Cardiac fibroblast (primary cell): Measurements from ENCODE around the gene C4orf50.

Experiments
- DNase-seq, 2 donors: peaks; one replicate each; pipeline versions ENCODE4 v3.0.0 to v3.0.0-alpha.2; 2010; ENCODE audit warnings: low read depth in 2 of 2
- H3K4me3 ChIP-seq, 2 donors: replicated peaks in 1 of 2; 1 replicate in 1 of 2; 2 replicates in 1 of 2; pipeline ENCODE4 v1.5.1; 2011; ENCODE audit warnings: low read depth in 2 of 2, low read length in 2 of 2, mild to moderate bottlenecking in 2 of 2, moderate library complexity in 1 of 2
- TF ChIP-seq, protein P1 (sequence below): IDR thresholded peaks from one replicate; pipeline ENCODE4 v1.5.1; 2011; ENCODE audit warnings: low read depth, mild to moderate bottlenecking, low read length, inconsistent platforms

Gene C4orf50

DNA sequence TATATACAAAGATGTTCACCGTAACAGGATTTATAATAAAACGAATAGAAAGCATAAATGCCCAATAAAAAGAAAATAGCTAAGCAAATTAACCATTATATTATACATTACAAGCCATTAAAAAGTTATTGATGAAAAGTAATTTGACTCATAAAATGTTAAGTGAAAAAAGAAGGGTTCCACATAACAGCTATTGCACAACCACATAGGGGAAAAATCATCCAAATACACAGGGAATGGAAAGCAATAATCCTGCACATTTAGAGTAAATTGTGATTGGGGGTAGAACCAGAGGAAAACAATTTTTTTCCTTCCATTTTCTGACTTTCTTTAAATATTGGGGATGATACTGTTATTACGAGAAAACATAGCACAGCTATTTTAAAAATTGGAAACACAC is 163.3 kb downstream of the C4orf50 start:
- H3K4me3 ChIP-seq, result no peak overlapping the region
- no peak for DNase-seq
- TF ChIP-seq, protein P1, sequence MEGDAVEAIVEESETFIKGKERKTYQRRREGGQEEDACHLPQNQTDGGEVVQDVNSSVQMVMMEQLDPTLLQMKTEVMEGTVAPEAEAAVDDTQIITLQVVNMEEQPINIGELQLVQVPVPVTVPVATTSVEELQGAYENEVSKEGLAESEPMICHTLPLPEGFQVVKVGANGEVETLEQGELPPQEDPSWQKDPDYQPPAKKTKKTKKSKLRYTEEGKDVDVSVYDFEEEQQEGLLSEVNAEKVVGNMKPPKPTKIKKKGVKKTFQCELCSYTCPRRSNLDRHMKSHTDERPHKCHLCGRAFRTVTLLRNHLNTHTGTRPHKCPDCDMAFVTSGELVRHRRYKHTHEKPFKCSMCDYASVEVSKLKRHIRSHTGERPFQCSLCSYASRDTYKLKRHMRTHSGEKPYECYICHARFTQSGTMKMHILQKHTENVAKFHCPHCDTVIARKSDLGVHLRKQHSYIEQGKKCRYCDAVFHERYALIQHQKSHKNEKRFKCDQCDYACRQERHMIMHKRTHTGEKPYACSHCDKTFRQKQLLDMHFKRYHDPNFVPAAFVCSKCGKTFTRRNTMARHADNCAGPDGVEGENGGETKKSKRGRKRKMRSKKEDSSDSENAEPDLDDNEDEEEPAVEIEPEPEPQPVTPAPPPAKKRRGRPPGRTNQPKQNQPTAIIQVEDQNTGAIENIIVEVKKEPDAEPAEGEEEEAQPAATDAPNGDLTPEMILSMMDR, result no peak

DNA sequence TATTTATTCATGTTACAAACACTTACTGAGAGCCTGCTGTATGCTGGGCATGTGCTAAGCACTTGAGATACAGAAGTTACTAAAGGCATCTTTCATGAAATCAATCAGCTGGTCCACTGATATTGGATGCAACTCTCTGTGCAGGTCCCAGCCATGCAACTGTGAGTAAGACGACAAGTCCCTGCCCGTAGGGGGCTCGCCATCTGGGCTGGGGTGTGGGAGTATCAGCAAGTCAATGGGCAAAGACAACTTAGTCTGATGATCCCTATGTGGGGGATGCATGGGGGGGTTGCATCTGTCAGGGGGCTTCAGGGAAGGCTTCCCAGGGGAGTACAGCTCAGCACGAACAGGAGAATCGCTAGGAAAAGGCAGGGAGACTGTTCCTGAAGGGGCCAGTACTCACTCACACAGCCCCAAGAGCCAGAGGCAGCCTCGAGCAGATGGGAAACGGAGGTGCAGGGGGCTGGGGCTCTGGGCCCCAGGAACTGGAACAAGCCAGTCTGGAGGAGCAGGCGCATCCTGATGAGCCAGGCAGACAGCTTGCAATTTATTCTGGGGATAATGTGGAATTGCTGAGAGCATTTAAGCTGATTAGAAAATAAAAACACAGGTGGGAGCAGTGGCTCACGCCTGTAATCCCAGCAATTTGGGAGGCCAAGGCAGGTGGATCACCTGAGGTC is 165.6 kb downstream of the C4orf50 start:
- H3K4me3 ChIP-seq, result no peak overlapping the region
- DNase-seq, result no peak
- TF ChIP-seq, protein P1, result no peak

DNA sequence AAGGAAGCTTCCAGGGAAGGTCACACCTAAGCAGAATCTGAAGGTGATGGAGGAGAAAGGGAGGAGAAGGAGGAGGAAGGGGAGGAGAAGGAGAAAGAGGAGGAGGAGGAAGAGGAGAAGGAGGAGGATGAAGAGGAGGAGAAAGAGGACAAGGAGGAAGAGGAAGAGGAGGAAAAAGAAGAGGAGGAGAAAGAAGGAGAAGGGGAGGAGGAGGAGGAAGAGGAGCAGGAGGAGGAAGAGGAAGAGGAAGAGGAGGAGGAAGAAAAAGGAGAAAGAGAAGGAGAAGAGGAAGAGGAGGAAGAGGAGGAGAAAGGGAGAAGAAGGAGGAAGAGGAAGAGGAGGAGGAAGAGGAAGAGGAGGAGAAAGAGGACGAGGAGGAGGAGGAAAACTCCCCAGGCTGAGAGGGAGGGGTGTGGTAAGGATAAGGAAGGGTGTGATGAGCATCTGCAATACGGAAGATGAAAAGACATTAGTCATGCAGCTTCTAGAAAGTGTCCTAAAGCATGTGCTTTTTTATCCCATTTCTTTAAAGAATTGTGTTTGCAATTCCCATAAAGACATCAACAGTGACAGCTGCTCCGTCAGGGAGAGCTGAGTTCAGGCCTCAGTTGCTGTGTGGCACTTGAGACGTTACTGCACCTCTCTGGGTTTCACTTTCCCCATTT is 166.5 kb downstream of the C4orf50 start:
- H3K4me3 ChIP-seq, result no peak overlapping the region
- TF ChIP-seq, protein P1, result no peak
- DNase-seq, result no peak
